Dendritic cell treated with granulocyte-macrophage colony-stimulating factor and Interleukin-4, amounts not matched to agents 40 ng/mL and 50 ng/mL, for 4 days (primary cell): Measurements from ENCODE around the gene TCF7.

Experiments
- H3K27ac Mint-ChIP-seq: one replicate; pipeline ENCODE4 v1.8.0; 2022; ENCODE audit warnings: mild to moderate bottlenecking, mixed read lengths
- H3K27me3 Mint-ChIP-seq: one replicate; pipeline ENCODE4 v1.8.0; 2022; ENCODE audit warnings: mild to moderate bottlenecking, mixed read lengths
- H3K36me3 Mint-ChIP-seq: one replicate; pipeline ENCODE4 v1.8.0; 2022; ENCODE audit warnings: low read depth, mixed read lengths
- H3K4me1 Mint-ChIP-seq: one replicate; pipeline ENCODE4 v1.8.0; 2022; ENCODE audit warnings: low read depth, mixed read lengths
- H3K4me3 Mint-ChIP-seq: one replicate; pipeline ENCODE4 v1.8.0; 2022; ENCODE audit warnings: mild to moderate bottlenecking, moderate library complexity, mixed read lengths
- H3K9me3 Mint-ChIP-seq: one replicate; pipeline ENCODE4 v1.8.0; 2022; ENCODE audit warnings: mixed read lengths
- intact Hi-C: fragments of 100-400 bp; cut with micrococcal nuclease; formaldehyde crosslinking; loops from one replicate; pipeline ENCODE4 v1.15.0; 2022

The TCF7 gene

GRCh38 chr5:134175921-134176510 lies 61.5 kb downstream of the TCF7 start:
- H3K36me3 Mint-ChIP-seq, result peaks cover 41% of the 10 kb centered on the region
- peaks cover 2% of the 10 kb centered on the region for H3K27me3 Mint-ChIP-seq
- peak overlapping the region; percentile 98 for H3K27ac Mint-ChIP-seq
- no peaks in the 10 kb centered on the region for H3K9me3 Mint-ChIP-seq
- peaks cover 33% of the 10 kb centered on the region for H3K4me1 Mint-ChIP-seq
- H3K4me3 Mint-ChIP-seq, result peak overlapping the region; percentile 92
- intact Hi-C loops, result loop anchor here (2.0 kb wide), 1 partner anchor 195 kb away; the partner anchor contains the start of gene UBE2B

DNA sequence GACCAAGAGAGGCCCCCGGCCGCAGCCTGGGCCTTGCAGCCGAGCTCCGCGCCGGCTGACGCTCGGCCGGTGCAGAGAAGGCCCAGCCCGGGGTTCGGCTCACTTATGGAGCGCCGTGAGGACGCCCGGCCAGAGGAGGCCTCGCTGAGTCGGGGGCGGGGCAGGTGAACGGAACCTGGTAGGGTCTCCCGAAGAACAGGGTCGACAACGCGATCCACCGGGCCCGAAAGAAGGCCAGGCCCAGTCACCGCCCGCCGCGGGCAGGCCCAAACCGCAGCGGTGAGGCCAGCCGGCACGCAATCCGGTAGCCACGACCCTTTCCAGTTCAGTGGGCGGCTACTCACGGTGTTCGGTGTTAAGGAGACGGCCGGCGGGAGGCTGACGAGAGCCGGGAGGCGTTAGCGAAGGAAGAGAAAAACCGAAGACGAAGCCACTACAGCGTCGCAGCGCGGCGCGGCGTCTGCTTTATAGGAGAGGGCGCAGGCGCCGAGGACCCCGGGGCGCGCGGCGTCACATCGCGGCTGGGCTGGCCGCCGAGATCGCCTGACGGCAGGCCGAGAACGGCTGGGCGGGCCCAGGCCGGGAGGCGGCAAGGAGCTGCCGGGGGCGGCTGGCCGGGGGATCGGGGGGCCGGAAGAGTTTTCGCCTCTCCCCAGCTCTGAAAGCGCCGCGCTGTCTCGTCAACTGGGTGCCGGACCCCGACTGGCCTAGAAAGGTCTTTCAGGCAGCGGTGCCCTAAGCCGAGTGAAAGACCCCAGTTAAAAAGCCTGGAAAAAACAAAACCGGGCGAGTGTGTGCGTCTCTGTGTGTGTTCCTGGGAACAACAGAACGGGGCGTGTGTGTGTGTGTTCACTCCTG lies 62.3 kb downstream of the TCF7 start, which contains the start of gene SKP1:
TSS of gene SKP1 (minus strand) at position 440 of the 858 bp plus-strand sequence. CDS start 2,928 bp downstream, outside the sequence.
- H3K27ac Mint-ChIP-seq, result peak within 1 kb of the TSS; percentile 98

GRCh38 chr5:134177369-134178095 lies 63.1 kb downstream of the TCF7 start:
- intact Hi-C loops, result loop anchor here (2.0 kb wide), 1 partner anchor 193 kb away; the partner anchor contains the start of gene UBE2B

More for the DNA sequence above, 62.3 kb downstream of the TCF7 start, which contains the start of gene SKP1:
- H3K9me3 Mint-ChIP-seq, result no peaks in the 10 kb centered on the region
- intact Hi-C loops, result loop anchor here (2.0 kb wide), 1 partner anchor 194 kb away; the partner anchor contains the start of gene UBE2B
- H3K36me3 Mint-ChIP-seq, result peaks cover 34% of the 10 kb centered on the region
- peaks cover 27% of the 10 kb centered on the region for H3K4me1 Mint-ChIP-seq
- peaks cover 2% of the 10 kb centered on the region for H3K27me3 Mint-ChIP-seq
- peak within 1 kb of the TSS; percentile 92 for H3K4me3 Mint-ChIP-seq

GRCh38 chr5:134178096-134178419 lies 63.6 kb downstream of the TCF7 start:
- H3K9me3 Mint-ChIP-seq, result no peaks in the 10 kb centered on the region

More at GRCh38 chr5:134177369-134178095, 63.1 kb downstream of the TCF7 start:
- peaks cover 2% of the 10 kb centered on the region for H3K27me3 Mint-ChIP-seq
- peak overlapping the region; percentile 92 for H3K4me3 Mint-ChIP-seq
- H3K9me3 Mint-ChIP-seq, result no peaks in the 10 kb centered on the region
- peaks cover 26% of the 10 kb centered on the region for H3K36me3 Mint-ChIP-seq
- peaks cover 21% of the 10 kb centered on the region for H3K4me1 Mint-ChIP-seq
- peak overlapping the region; percentile 98 for H3K27ac Mint-ChIP-seq

GRCh38 chr5:134183481-134183880 lies 69.0 kb downstream of the TCF7 start:
- Mint-ChIP-seq H3K36me3 (no peaks in the 10 kb centered on the region), H3K4me1 (no peaks in the 10 kb centered on the region), H3K27me3 (no peaks in the 10 kb centered on the region), H3K27ac (no peak overlapping the region), H3K4me3 (no peak overlapping the region), H3K9me3 (no peaks in the 10 kb centered on the region)
- intact Hi-C loops, result no loop called here

More at GRCh38 chr5:134178096-134178419, 63.6 kb downstream of the TCF7 start:
- H3K4me3 Mint-ChIP-seq, result peak overlapping the region; percentile 92
- peak overlapping the region; percentile 98 for H3K27ac Mint-ChIP-seq
- H3K36me3 Mint-ChIP-seq, result peaks cover 20% of the 10 kb centered on the region
- intact Hi-C loops, result no loop called here
- H3K4me1 Mint-ChIP-seq, result peaks cover 21% of the 10 kb centered on the region
- H3K27me3 Mint-ChIP-seq, result peaks cover 2% of the 10 kb centered on the region

DNA sequence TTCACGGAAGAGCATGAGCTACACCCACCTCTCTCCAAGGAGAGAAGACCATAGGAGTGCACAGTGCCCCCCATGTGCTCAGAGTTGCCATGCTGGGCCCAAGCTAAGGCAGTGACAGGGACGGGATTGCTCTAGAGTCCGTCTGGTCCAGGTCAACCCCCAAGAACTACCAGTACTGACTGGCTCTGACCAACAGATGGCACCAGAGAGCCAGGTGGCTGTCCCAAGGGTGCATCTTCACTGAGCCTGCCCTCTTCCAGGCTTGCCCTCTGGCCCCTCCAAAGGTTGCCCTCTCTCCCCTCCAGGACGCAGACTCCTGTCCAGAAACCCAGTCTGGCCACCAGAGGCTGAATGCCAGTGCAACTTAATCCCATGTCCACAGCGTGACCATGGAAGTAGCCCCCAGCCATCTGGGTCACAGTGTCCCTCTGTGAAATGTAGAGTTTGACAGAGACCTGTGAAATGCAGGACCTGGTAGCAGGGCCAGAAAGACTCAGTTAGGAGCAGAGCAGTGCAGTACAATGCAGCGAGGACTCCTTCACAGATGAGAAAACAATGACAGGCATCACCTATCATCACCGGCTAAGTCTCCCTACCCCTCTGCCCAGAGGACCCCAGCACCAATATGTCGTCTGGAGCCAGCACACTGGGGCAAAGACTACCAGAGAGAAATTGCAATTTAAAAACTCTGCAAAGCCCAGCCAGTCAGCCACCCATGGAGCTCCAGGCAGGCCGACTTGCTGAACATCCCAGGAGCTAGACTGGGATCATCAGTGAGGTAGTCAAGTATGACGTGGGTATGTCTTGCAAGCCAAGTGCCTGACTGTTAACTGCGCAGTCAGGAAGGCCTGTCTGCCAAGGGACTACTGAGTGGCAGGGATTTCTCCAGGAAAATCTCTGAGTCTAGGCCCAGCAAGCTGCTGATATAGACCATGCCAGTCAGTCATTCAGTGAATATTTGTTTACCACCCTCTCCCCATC lies 70.0 kb downstream of the TCF7 start:
- intact Hi-C loops, result loop anchor here (1.0 to 5.0 kb wide), 2 partner anchors 38 to 105 kb away; no protein-coding TSS in a partner anchor
- Mint-ChIP-seq H3K27ac (no peak overlapping the region), H3K36me3 (no peaks in the 10 kb centered on the region), H3K27me3 (no peaks in the 10 kb centered on the region), H3K4me1 (no peaks in the 10 kb centered on the region), H3K9me3 (no peaks in the 10 kb centered on the region), H3K4me3 (no peak overlapping the region)

- Mint-ChIP-seq H3K4me3 (no peak overlapping the region), H3K36me3 (no peaks in the 10 kb centered on the region), H3K27ac (no peak overlapping the region), H3K27me3 (no peaks in the 10 kb centered on the region), H3K4me1 (no peaks in the 10 kb centered on the region), H3K9me3 (no peaks in the 10 kb centered on the region)
- intact Hi-C loops, result loop anchor here (5.0 kb wide), 1 partner anchor 34 kb away; no protein-coding TSS in a partner anchor
Measured at GRCh38 chr5:134188092-134188491, 73.6 kb downstream of the TCF7 start.

- Mint-ChIP-seq H3K4me3 (no peak overlapping the region), H3K27ac (no peak overlapping the region), H3K9me3 (no peaks in the 10 kb centered on the region), H3K4me1 (no peaks in the 10 kb centered on the region), H3K36me3 (no peaks in the 10 kb centered on the region), H3K27me3 (no peaks in the 10 kb centered on the region)
- intact Hi-C loops, result loop anchor here (5.0 kb wide), 1 partner anchor 33 kb away; no protein-coding TSS in a partner anchor
Measured at GRCh38 chr5:134189031-134189430, 74.5 kb downstream of the TCF7 start.

- Mint-ChIP-seq H3K27ac (no peak overlapping the region), H3K27me3 (no peaks in the 10 kb centered on the region), H3K4me1 (no peaks in the 10 kb centered on the region), H3K9me3 (no peaks in the 10 kb centered on the region), H3K36me3 (peaks cover 55% of the 10 kb centered on the region), H3K4me3 (no peak overlapping the region)
- intact Hi-C loops, result no loop called here
Measured at GRCh38 chr5:134195666-134196065, 81.2 kb downstream of the TCF7 start.
